GM12873 (cell line): ENCODE data around the gene HS3ST3A1.

Experiments used
- CTCF ChIP-seq: IDR thresholded peaks from 2 replicates; pipeline ENCODE4 v1.5.1; 2012; ENCODE audit warnings: low read depth, mild to moderate bottlenecking, moderate library complexity, low read length, control low read depth; ENCODE audit not compliant: insufficient read depth; ENCODE audit errors: missing control alignments

The HS3ST3A1 gene

GRCh38 chr17:13498184-13498583 lies 103.5 kb downstream of the HS3ST3A1 start:
- no peak for TF ChIP-seq CTCF

DNA sequence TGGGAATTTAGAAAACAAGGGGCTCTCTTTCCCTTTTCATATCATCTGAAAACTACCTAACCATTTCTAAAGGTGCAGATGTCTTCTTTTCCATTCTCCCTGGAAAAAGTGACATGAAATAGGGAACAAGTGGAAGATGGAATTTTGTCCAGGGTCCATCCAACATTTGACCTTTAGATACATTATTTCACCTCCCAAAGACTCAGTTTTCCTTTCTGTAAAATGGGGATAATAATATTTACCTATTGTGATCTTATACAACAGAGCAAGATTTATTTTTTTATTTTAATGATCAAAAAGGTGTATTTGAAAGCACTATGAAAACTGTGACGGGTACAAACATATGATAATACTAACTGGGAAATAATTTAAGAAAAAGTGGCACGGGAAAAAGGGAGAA lies 106.3 kb downstream of the HS3ST3A1 start:
- TF ChIP-seq CTCF = no peak

DNA sequence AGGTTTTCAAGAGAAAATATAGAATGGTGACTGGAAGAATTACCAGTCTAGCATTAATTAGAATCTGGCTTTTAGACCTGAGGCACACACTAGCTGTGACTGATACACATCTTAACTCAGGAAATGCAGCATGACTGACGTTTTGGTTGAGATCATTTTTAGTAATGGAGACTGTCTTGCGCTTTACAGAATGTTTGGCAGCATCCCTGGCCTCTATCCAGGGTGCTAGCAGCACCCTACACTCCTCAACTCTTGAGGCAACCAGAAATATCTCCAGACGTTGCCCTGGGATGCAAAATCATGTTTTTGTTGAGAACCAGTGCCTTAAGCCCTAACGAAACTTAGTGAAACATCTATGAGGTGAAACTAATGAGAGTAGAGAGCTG lies 109.0 kb downstream of the HS3ST3A1 start:
- TF ChIP-seq CTCF = no peak

GRCh38 chr17:13491916-13492736 lies 109.6 kb downstream of the HS3ST3A1 start:
- TF ChIP-seq CTCF = no peak

- no peak for TF ChIP-seq CTCF
Measured at GRCh38 chr17:13491491-13491890, 110.2 kb downstream of the HS3ST3A1 start.

DNA sequence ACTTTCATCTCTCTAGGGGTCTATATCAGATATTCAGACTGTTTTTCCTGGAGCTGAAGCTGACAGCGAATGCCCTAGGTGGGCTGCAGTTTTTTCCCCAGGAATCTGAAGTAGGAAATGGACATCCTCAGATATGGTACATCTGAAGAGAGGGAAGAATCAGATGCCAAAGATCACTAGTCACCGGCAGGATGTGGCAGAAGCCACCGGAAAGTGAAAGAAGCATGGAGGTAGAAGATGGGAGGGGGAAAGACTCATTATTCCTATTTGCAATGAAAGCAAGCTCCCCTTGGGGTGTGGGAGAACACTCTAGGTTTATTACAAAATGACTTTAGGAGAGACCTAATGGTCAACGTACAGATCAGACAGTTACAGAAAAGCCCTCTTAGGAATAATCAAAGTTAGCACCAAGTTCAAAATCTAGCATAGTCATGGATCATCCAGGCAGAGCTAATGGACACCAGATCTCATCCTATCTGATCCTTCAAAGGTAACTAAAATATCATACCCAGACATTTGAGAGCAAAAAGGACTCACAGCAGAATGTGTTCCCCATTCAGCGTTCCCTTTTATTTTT lies 110.7 kb downstream of the HS3ST3A1 start:
- no peak for TF ChIP-seq CTCF

GRCh38 chr17:13490427-13490826 lies 111.3 kb downstream of the HS3ST3A1 start:
- TF ChIP-seq CTCF = no peak
